ENCODE results near the gene RFX5.

Gene RFX5

DNA sequence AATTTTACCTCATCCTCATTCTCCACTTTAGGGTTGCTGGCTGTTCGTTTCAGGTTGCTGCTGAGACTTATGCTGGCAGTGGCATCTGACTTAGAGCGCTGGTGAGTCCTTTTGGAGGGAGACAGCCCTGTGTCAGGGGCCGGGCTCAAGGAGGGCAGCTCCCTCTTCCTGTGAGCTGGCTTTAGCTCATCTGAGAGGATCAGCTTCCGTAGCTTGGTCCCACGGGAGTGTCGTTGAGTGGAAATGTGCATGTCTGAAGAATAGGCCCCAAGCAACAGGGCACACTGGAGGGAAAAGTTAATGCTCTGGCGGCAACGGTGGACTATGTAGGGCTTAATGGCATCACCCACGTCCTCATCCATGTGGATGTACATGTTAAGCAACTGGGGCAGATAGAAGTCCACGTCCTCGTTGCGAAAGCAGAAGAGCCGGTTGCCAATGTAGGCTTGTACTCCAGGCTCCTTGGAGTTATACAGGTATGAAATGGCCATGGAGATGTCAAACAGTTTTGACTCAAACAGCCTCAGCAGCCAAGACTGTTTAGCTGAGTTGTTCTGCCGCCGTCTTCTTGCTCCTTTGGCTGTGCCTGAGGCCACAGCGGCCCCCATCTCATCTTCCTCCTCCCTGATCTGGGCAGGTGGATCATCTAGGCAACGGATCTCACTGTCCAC is 31.4 kb downstream of the RFX5 start:
- TF ChIP-seq SUZ12 (IDR thresholded peaks at IDR 0.05; ENCODE audit: extremely low read depth, insufficient read depth, insufficient read length), result no peak
- no peak for TF ChIP-seq ZNF274 (IDR thresholded peaks at IDR 0.05; ENCODE audit: low read depth, low read length)
- no peak for TF ChIP-seq YY1 (IDR thresholded peaks at IDR 0.05; ENCODE audit: insufficient read depth, insufficient read length)
- Histone ChIP-seq H3K27me3 (ENCODE audit: insufficient read depth, insufficient read length) (no peaks in the 10 kb centered on the region), H3K9me3 (ENCODE audit: insufficient read depth, low read length) (no peaks in the 10 kb centered on the region), H3K4me3 (ENCODE audit: insufficient read length, low read depth) (no peak overlapping the region), H3K4me1 (ENCODE audit: insufficient read depth, insufficient read length) (peaks cover 13% of the 10 kb centered on the region), H3K36me3 (ENCODE audit: insufficient read depth, insufficient read length, low read length) (peaks cover 78% of the 10 kb centered on the region), H3K9ac (ENCODE audit: insufficient read length, low read depth) (no peak overlapping the region)
- no peak for DNase-seq (ENCODE audit: low read depth, low spot score)

DNA sequence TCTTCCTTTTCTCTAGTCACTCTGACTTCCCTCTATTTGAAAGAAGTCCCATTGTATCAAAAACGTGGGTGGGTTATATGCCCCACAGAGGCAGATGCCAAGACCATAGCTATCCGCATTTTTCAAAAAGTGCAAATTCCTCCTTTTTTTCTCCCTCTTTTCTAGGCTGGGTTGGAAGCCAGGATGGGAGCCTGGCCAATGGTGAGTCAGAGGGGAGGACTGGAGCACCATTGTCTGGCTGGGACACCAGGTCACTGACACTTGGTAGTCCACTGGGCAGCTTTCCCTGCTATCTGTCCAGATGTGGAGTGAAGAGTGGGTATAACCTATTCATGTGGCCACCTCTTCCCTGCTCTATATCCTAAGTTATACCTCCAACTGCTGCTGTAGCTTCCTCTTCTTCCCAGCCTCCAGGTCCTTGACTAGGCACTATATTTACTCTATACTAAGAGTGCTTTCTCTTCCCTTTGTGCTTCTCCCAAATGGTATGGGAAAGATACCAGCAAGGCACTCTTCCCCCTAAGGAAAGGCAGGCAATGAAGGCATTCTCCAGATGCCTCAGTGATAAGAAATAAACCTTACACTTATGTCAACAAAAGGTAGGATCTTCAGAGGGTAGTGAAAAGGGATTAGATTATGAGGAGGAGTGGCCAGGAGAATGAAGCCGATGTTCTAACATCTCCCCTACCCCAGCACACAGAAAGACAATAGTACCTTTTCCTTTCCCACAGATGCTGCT is 32.7 kb downstream of the RFX5 start:
- H3K4me3 ChIP-seq (ENCODE audit: insufficient read length, low read depth), result no peak overlapping the region
- DNase-seq (ENCODE audit: low read depth, low spot score), result no peak

GRCh38 chr1:151313501-151313900 is 33.6 kb downstream of the RFX5 start:
- no peaks in the 10 kb centered on the region for H3K27me3 ChIP-seq (ENCODE audit: insufficient read depth, insufficient read length)
- TF ChIP-seq SUZ12 (IDR thresholded peaks at IDR 0.05; ENCODE audit: extremely low read depth, insufficient read depth, insufficient read length) (no peak), ZNF274 (IDR thresholded peaks at IDR 0.05; ENCODE audit: low read depth, low read length) (no peak), YY1 (IDR thresholded peaks at IDR 0.05; ENCODE audit: insufficient read depth, insufficient read length) (no peak)
- no peaks in the 10 kb centered on the region for H3K9me3 ChIP-seq (ENCODE audit: insufficient read depth, low read length)
- no peak for DNase-seq (ENCODE audit: low read depth, low spot score)
- peaks cover 70% of the 10 kb centered on the region for H3K36me3 ChIP-seq (ENCODE audit: insufficient read depth, insufficient read length, low read length)
- no peak overlapping the region for H3K9ac ChIP-seq (ENCODE audit: insufficient read length, low read depth)
- no peak overlapping the region for H3K4me3 ChIP-seq (ENCODE audit: insufficient read length, low read depth)
- H3K4me1 ChIP-seq (ENCODE audit: insufficient read depth, insufficient read length), result peaks cover 16% of the 10 kb centered on the region

More for the DNA sequence above, 32.7 kb downstream of the RFX5 start:
- Histone ChIP-seq H3K9me3 (ENCODE audit: insufficient read depth, low read length) (no peaks in the 10 kb centered on the region), H3K36me3 (ENCODE audit: insufficient read depth, insufficient read length, low read length) (peaks cover 70% of the 10 kb centered on the region), H3K4me1 (ENCODE audit: insufficient read depth, insufficient read length) (peaks cover 16% of the 10 kb centered on the region), H3K27me3 (ENCODE audit: insufficient read depth, insufficient read length) (no peaks in the 10 kb centered on the region), H3K9ac (ENCODE audit: insufficient read length, low read depth) (no peak overlapping the region)
- no peak for TF ChIP-seq YY1 (IDR thresholded peaks at IDR 0.05; ENCODE audit: insufficient read depth, insufficient read length)
- no peak for TF ChIP-seq SUZ12 (IDR thresholded peaks at IDR 0.05; ENCODE audit: extremely low read depth, insufficient read depth, insufficient read length)
- TF ChIP-seq ZNF274 (IDR thresholded peaks at IDR 0.05; ENCODE audit: low read depth, low read length), result no peak

DNA sequence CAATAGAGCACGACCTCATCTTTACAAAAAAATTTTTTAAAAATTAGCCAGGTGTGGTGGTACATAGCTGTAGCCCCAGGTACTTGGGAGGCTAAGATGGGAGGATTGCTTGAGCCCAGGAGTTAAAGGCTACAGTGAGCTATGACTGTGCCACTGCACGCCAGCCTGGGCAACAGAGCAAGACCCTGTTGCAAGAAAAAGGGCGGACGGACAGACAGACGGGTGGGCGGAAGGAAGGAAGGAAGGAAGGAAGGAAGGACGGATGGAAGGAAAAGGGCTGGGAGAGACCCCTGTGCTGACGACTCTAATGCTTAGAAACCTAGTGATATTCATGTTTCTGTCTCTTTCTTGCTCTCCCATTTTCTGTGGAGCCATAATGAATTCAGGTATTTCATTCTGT is 34.2 kb downstream of the RFX5 start:
- Histone ChIP-seq H3K9ac (ENCODE audit: insufficient read length, low read depth) (no peak overlapping the region), H3K36me3 (ENCODE audit: insufficient read depth, insufficient read length, low read length) (peaks cover 75% of the 10 kb centered on the region), H3K4me1 (ENCODE audit: insufficient read depth, insufficient read length) (peaks cover 20% of the 10 kb centered on the region), H3K27me3 (ENCODE audit: insufficient read depth, insufficient read length) (no peaks in the 10 kb centered on the region), H3K4me3 (ENCODE audit: insufficient read length, low read depth) (no peak overlapping the region), H3K9me3 (ENCODE audit: insufficient read depth, low read length) (no peaks in the 10 kb centered on the region)
- TF ChIP-seq YY1 (IDR thresholded peaks at IDR 0.05; ENCODE audit: insufficient read depth, insufficient read length), result no peak
- no peak for TF ChIP-seq SUZ12 (IDR thresholded peaks at IDR 0.05; ENCODE audit: extremely low read depth, insufficient read depth, insufficient read length)
- TF ChIP-seq ZNF274 (IDR thresholded peaks at IDR 0.05; ENCODE audit: low read depth, low read length), result no peak
- no peak for DNase-seq (ENCODE audit: low read depth, low spot score)

DNA sequence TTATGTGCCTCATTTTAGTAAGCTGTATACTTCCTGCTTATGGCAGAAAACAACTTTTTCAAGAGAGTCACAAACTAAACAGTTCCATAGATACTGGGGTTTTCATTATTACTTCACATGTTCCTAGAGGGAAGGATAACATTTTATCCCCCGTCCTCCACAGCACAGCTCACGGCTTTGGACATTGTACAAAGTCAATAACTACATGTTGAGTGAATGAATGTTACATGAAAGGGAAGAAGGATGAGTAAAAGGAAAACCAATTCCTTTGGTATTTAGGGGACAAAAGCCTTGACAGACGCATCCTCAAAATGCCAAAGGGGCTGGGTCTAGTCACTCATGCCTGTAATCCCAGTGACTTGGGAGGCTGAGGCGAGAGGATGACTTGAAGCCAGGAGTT is 34.6 kb downstream of the RFX5 start:
- Histone ChIP-seq H3K4me3 (ENCODE audit: insufficient read length, low read depth) (no peak overlapping the region), H3K9me3 (ENCODE audit: insufficient read depth, low read length) (no peaks in the 10 kb centered on the region), H3K27me3 (ENCODE audit: insufficient read depth, insufficient read length) (no peaks in the 10 kb centered on the region), H3K9ac (ENCODE audit: insufficient read length, low read depth) (no peak overlapping the region), H3K36me3 (ENCODE audit: insufficient read depth, insufficient read length, low read length) (peaks cover 76% of the 10 kb centered on the region), H3K4me1 (ENCODE audit: insufficient read depth, insufficient read length) (peaks cover 20% of the 10 kb centered on the region)
- no peak for DNase-seq (ENCODE audit: low read depth, low spot score)
- TF ChIP-seq SUZ12 (IDR thresholded peaks at IDR 0.05; ENCODE audit: extremely low read depth, insufficient read depth, insufficient read length), result no peak
- no peak for TF ChIP-seq ZNF274 (IDR thresholded peaks at IDR 0.05; ENCODE audit: low read depth, low read length)
- TF ChIP-seq YY1 (IDR thresholded peaks at IDR 0.05; ENCODE audit: insufficient read depth, insufficient read length), result no peak

DNA sequence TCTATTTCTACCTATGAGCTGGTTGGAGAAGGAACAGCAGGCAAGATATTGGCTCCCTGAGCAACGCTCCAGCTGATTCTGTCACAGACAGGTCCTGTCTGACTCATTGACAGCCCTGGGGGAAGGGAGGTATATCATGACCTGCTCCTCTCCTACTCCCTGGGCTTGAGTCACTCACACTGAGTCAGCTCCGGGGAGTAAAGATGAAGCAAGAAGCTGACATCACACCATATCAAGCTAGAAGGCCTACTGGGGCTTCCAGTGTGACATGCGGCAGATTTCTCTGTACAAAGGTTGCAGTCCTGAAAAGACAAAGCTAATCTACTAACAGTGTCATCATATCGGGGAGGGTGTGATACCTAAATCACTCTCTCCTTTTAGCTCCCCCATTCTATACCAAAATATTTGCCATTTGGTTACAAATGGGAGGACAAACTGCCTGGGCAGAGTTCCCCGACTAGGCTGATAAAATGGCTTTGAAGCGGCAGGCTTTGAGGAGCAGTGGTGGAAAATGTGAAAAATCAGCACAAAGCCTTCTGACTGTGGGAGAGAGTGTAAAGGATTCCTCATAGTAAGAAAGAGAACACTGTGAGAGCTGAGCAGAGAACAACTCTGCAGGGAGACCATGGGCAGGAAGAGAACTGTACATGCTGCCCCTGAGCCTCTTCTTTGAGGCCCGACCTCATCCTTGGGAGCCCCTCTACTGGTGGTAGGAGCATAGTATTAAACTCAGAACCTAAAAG is 35.3 kb downstream of the RFX5 start:
- Histone ChIP-seq H3K9ac (ENCODE audit: insufficient read length, low read depth) (no peak overlapping the region), H3K9me3 (ENCODE audit: insufficient read depth, low read length) (no peaks in the 10 kb centered on the region), H3K4me3 (ENCODE audit: insufficient read length, low read depth) (no peak overlapping the region), H3K4me1 (ENCODE audit: insufficient read depth, insufficient read length) (peaks cover 20% of the 10 kb centered on the region), H3K36me3 (ENCODE audit: insufficient read depth, insufficient read length, low read length) (peaks cover 78% of the 10 kb centered on the region), H3K27me3 (ENCODE audit: insufficient read depth, insufficient read length) (no peaks in the 10 kb centered on the region)
- no peak for DNase-seq (ENCODE audit: low read depth, low spot score)
- no peak for TF ChIP-seq YY1 (IDR thresholded peaks at IDR 0.05; ENCODE audit: insufficient read depth, insufficient read length)
- TF ChIP-seq SUZ12 (IDR thresholded peaks at IDR 0.05; ENCODE audit: extremely low read depth, insufficient read depth, insufficient read length), result no peak
- TF ChIP-seq ZNF274 (IDR thresholded peaks at IDR 0.05; ENCODE audit: low read depth, low read length), result no peak

GRCh38 chr1:151311011-151311410 is 36.0 kb downstream of the RFX5 start:
- TF ChIP-seq ZNF274 (IDR thresholded peaks at IDR 0.05; ENCODE audit: low read depth, low read length) (no peak), SUZ12 (IDR thresholded peaks at IDR 0.05; ENCODE audit: extremely low read depth, insufficient read depth, insufficient read length) (no peak), YY1 (IDR thresholded peaks at IDR 0.05; ENCODE audit: insufficient read depth, insufficient read length) (no peak)
- H3K4me1 ChIP-seq (ENCODE audit: insufficient read depth, insufficient read length), result peaks cover 20% of the 10 kb centered on the region
- no peak overlapping the region for H3K9ac ChIP-seq (ENCODE audit: insufficient read length, low read depth)
- DNase-seq (ENCODE audit: low read depth, low spot score), result no peak
- H3K9me3 ChIP-seq (ENCODE audit: insufficient read depth, low read length), result no peaks in the 10 kb centered on the region
- H3K27me3 ChIP-seq (ENCODE audit: insufficient read depth, insufficient read length), result no peaks in the 10 kb centered on the region
- H3K4me3 ChIP-seq (ENCODE audit: insufficient read length, low read depth), result no peak overlapping the region
- peaks cover 78% of the 10 kb centered on the region for H3K36me3 ChIP-seq (ENCODE audit: insufficient read depth, insufficient read length, low read length)
